ENCODE results near the gene ZFP57. TPM values are rescaled to one million over a fixed set of nuclear protein-coding genes. Genes with fewer than 3 reads are reported as not detected.

The ZFP57 gene
- total RNA-seq, 4 donors from 2014 or later: 4.7 to 6.2 TPM; not detected in 2

- Histone ChIP-seq H3K36me3 (no peaks in the 10 kb centered on the region), H3K4me3 (peak overlapping the region; percentile 79 to 91), H3K4me1 (peaks cover 0 to 52% (median 13%) of the 10 kb centered on the region in 3 donors), H3K9me3 (no peaks in the 10 kb centered on the region), H3K27ac (peak overlapping the region; percentile 1 to 93 (median 92)), H3K27me3 (no peaks in the 10 kb centered on the region)
- 2 to 3% methylated on average over 9 of the region's 9 CpGs for WGBS, 2 donors (ENCODE audit: low coverage in 1 of 2)
- TF ChIP-seq EP300 (IDR thresholded peaks at IDR 0.05): no peak
- peak; percentile 2 for ATAC-seq
These were observed 47.4 kb downstream of the ZFP57 start for GRCh38 chr6:29633534-29633905.

DNA sequence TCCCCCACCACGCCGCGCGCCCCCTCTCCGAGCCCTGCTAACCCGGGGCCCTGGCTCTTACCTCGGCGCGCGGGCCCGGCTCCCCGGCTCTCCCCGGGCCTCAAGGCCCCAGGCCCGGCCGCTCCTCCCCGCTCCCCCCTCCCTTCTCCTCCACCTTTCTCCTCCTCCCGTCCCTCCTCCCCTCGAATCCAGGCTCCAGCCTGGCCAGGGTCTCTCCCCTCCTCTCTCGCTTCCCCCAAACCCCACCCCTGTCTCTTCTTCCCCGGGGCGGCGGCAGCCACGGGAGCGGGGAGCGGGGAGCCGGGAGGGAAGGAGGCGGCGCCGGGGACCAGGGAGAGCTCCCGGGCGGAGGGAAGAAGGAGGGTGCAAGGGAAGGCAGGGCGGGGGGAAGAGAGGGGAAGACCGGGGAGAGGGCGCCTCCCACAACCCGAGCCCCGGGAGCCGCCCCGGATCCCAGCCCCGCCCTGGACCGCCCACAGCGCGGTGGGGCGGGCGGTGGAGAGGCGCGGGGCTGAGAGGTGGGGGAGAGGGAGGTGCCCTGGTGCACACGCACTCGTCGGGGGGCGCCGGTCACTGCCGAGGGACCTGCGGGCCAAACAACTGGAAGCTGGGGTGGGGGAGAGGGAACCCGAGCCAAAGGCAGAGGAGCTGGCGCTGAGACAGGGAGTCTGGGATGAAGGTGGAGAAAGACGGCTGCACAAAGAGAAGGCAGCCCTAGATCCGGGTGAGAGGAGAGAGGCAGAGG is 48.0 kb downstream of the ZFP57 start, which contains the start of gene GABBR1:
Gene GABBR1 (minus strand): TSS at position 395 of the 745 bp plus-strand sequence. CDS start 798 bp downstream, outside the sequence.
- no peaks in the 10 kb centered on the region for H3K36me3 ChIP-seq
- H3K27ac ChIP-seq: peak within 1 kb of the TSS; percentile 71 to 93 (median 92)
- no peaks in the 10 kb centered on the region for H3K27me3 ChIP-seq
- WGBS, 2 donors (ENCODE audit: low coverage in 1 of 2): 0% methylated on average over 10 to 27 of the region's 57 CpGs
- H3K4me1 ChIP-seq: peaks cover 0 to 55% (median 14%) of the 10 kb centered on the region in 3 donors
- peak within 1 kb of the TSS; percentile 79 to 91 for H3K4me3 ChIP-seq
- no peaks in the 10 kb centered on the region for H3K9me3 ChIP-seq
- TF ChIP-seq POLR2AphosphoS5 (IDR thresholded peaks at IDR 0.05): peak; percentile 58
- TF ChIP-seq EP300 (IDR thresholded peaks at IDR 0.05): no peak
- peak; percentile 65 to 80 for TF ChIP-seq POLR2A (IDR thresholded peaks at IDR 0.05)
- ATAC-seq: peak; percentile 95

DNA sequence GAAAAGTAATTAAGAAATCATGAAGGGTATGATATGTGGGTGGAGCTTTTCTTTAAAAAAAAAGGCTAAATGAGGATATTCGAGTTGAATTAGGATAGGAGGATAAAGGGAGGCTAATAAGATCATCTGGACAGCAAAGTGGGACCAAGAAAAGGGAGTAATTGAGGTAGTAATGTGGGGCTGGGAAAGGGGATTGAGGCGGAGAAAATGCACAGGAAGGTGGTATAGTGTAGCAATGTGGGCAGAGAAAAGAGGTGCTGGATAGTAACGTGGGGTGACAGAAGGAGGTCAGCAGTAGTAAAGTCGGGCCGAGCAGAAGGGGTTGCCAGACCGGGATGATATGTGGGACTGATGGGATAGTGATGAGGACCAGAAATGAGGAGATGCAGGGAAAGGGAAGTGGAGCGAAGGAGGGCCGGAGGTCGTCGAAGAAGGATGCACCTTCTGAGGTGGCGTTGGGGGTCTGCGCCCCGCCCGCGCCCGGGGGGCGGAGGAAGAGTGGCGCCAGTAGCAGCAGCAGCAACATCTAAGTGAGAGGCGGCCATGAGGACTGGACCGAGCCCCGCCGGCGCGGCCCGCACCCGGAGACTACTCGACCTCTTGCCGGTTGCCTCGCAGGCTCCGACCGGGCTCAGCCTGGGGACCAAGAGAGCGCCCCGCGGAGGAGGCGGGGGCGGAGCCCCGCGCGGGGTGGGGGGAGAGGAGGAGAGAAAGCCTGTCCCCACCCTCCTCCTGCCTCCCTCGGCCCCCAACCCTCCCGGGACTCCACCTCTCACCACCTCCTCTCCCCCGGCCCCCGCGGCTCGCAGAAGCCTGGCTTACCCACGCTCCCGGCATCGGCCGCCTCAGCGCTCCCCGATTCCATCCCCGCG is 48.9 kb downstream of the ZFP57 start:
- TF ChIP-seq POLR2A (IDR thresholded peaks at IDR 0.05): no peak
- TF ChIP-seq, protein P1, sequence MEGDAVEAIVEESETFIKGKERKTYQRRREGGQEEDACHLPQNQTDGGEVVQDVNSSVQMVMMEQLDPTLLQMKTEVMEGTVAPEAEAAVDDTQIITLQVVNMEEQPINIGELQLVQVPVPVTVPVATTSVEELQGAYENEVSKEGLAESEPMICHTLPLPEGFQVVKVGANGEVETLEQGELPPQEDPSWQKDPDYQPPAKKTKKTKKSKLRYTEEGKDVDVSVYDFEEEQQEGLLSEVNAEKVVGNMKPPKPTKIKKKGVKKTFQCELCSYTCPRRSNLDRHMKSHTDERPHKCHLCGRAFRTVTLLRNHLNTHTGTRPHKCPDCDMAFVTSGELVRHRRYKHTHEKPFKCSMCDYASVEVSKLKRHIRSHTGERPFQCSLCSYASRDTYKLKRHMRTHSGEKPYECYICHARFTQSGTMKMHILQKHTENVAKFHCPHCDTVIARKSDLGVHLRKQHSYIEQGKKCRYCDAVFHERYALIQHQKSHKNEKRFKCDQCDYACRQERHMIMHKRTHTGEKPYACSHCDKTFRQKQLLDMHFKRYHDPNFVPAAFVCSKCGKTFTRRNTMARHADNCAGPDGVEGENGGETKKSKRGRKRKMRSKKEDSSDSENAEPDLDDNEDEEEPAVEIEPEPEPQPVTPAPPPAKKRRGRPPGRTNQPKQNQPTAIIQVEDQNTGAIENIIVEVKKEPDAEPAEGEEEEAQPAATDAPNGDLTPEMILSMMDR (IDR thresholded peaks at IDR 0.05): no peak
- no peak for TF ChIP-seq EP300 (IDR thresholded peaks at IDR 0.05)
- no peak for TF ChIP-seq POLR2AphosphoS5 (IDR thresholded peaks at IDR 0.05)
- peak overlapping the region; percentile 71 to 93 (median 92) for H3K27ac ChIP-seq
- H3K27me3 ChIP-seq: no peaks in the 10 kb centered on the region
- ATAC-seq: peak; percentile 41
- WGBS, 2 donors (ENCODE audit: low coverage in 1 of 2): 2 to 7% methylated on average over 12 to 38 of the region's 53 CpGs
- H3K36me3 ChIP-seq: no peaks in the 10 kb centered on the region
- H3K4me1 ChIP-seq: peaks cover 0 to 62% (median 20%) of the 10 kb centered on the region in 3 donors
- H3K9me3 ChIP-seq: no peaks in the 10 kb centered on the region
- peak overlapping the region; percentile 79 to 91 for H3K4me3 ChIP-seq

- no peak for ATAC-seq
- 75 to 92% methylated on average over 2 to 4 of the region's 14 CpGs for WGBS, 2 donors (ENCODE audit: low coverage in 1 of 2)
- TF ChIP-seq POLR2AphosphoS5 (IDR thresholded peaks at IDR 0.05) (no peak), POLR2A (IDR thresholded peaks at IDR 0.05) (no peak)
- Histone ChIP-seq H3K27ac (no peak overlapping the region), H3K4me1 (peaks cover 0 to 69% (median 20%) of the 10 kb centered on the region in 3 donors), H3K4me3 (peak overlapping the region in 1 of 2 donors; percentile 91), H3K9me3 (no peaks in the 10 kb centered on the region), H3K36me3 (no peaks in the 10 kb centered on the region), H3K27me3 (no peaks in the 10 kb centered on the region)
These were observed 49.6 kb downstream of the ZFP57 start for GRCh38 chr6:29631209-29631810.

GRCh38 chr6:29630315-29630714 is 50.6 kb downstream of the ZFP57 start:
- TF ChIP-seq EP300 (IDR thresholded peaks at IDR 0.05): no peak
- TF ChIP-seq, protein P1 (IDR thresholded peaks at IDR 0.05): no peak
- no peak for TF ChIP-seq POLR2A (IDR thresholded peaks at IDR 0.05)
- no peak for TF ChIP-seq POLR2AphosphoS5 (IDR thresholded peaks at IDR 0.05)
- Histone ChIP-seq H3K4me3 (no peak overlapping the region), H3K9me3 (no peaks in the 10 kb centered on the region), H3K27ac (no peak overlapping the region), H3K27me3 (no peaks in the 10 kb centered on the region), H3K36me3 (no peaks in the 10 kb centered on the region), H3K4me1 (peaks cover 0 to 69% (median 20%) of the 10 kb centered on the region in 3 donors)
- no peak for ATAC-seq
- WGBS, 2 donors (ENCODE audit: low coverage in 1 of 2): 86 to 100% methylated on average over 2 to 8 of the region's 9 CpGs

GRCh38 chr6:29629571-29629970 is 51.4 kb downstream of the ZFP57 start:
- H3K27ac ChIP-seq: no peak overlapping the region
- no peaks in the 10 kb centered on the region for H3K9me3 ChIP-seq
- no peaks in the 10 kb centered on the region for H3K27me3 ChIP-seq
- H3K4me1 ChIP-seq: peaks cover 0 to 69% (median 20%) of the 10 kb centered on the region in 3 donors
- H3K4me3 ChIP-seq: no peak overlapping the region
- TF ChIP-seq, protein P1 (IDR thresholded peaks at IDR 0.05): no peak
- TF ChIP-seq EP300 (IDR thresholded peaks at IDR 0.05) (no peak), POLR2A (IDR thresholded peaks at IDR 0.05) (no peak), POLR2AphosphoS5 (IDR thresholded peaks at IDR 0.05) (no peak)
- no peak for ATAC-seq
- 39 to 66% methylated on average over 2 of the region's 2 CpGs for WGBS, 2 donors (ENCODE audit: low coverage in 1 of 2)
- H3K36me3 ChIP-seq: no peaks in the 10 kb centered on the region

All from gastroesophageal sphincter (tissue), 4 donors.